Middle frontal gyrus (tissue), 1 donor: ENCODE results near the gene LIMS2.

Source experiments
- DNase-seq: peaks from one replicate; pipeline ENCODE4 v3.0.0-alpha.2; 2015; ENCODE audit warnings: low spot score; ENCODE audit errors: extremely low spot score

LIMS2 gene

GRCh38 chr2:127701651-127702394 is 26.5 kb upstream of the LIMS2 start:
- DNase-seq, result peak; percentile 25

DNA sequence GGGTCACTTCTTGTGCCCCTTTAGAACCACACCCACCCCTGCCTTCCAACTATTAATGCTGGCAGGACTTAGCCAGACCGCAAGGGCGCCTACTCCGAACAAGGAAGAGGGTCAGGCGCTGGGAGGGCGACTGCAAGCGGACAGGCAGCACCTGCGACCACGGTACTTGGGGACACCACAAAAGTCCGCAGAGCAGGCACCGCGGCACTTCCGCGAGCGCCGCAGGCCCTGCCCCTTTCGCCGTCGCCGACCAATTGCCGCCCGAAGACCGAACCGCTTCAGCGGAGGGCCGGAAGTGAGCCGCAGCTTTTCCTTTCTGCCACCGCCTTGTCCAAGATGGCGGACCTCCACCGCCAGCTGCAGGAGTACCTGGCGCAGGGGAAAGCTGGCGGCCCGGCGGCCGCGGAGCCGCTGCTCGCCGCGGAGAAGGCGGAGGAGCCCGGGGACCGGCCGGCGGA is 25.9 kb upstream of the LIMS2 start, which contains the start of gene SFT2D3:
Gene SFT2D3 (plus strand): TSS at position 305 of the 458 bp plus-strand sequence. CDS start 32 bp downstream, at position 337.
- peak; percentile 86 for DNase-seq

DNA sequence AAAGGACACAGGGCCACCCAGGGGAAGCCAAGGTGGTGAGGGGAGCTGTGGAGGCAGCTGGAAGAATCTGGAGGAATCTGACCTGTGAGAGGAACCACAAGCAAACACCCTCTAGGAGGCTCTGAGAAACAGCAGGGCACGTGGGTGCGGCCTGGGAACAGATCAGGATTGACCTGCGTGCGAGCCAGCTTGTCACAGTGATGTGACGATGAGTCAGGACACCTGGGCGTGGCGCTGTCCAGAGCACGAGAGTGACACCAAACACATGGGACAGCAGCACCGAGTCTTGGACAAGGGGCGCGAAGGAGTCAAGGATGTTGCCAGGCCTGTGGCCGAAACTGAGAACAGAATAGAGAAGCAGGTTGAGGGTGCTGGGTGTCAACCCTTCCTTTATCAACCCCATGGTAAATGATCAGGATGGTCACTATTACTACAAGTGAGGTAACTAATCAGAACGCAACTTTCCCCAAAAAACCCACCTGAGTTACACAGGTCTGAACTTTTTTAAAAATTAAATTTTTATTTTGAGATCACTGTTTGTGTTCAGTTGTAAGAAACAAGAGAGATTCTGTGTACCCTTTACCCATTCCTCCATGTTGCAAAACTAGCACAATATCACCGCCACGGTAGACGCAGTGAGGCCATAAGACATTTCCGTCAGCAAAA is 25.3 kb upstream of the LIMS2 start:
- DNase-seq, result no peak

DNA sequence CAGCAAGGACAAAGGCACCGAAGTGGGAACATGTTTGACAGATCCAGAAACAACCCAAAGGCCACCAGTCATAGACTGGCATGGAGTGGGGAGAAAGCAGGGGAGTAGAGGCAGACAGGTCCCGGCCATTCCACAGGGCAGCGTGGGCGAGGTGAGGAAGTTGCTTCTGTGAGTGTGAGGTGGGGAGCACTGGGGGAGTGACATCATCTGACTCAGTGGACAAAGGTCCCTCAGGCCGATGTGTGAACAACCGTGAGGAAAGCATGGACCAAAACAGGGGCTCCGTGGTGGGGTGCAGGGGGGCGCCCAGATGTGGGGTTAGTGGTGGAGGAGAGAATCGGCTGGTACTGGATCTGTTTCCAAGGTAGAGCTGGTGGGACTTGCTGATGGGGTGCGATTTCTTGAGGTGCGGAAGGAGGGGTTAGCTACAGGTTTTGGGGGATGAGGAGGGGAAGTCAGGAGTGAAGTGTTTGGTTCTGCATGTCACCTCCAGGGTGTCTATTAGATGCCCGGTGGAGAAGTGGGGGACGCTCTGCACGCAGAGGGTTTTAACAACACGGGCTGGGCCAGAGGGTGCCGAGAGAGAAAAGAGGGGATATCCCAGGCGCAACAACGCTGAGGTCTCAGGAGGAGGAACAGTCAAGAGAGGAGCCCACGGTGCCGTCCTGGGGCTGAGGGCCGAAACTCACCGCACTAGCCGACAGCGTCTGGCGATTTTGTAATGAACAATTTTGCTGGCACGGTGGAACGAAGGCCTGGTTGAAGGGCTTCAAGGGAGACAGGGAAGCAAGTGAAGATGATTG is 23.4 kb upstream of the LIMS2 start:
- no peak for DNase-seq

DNA sequence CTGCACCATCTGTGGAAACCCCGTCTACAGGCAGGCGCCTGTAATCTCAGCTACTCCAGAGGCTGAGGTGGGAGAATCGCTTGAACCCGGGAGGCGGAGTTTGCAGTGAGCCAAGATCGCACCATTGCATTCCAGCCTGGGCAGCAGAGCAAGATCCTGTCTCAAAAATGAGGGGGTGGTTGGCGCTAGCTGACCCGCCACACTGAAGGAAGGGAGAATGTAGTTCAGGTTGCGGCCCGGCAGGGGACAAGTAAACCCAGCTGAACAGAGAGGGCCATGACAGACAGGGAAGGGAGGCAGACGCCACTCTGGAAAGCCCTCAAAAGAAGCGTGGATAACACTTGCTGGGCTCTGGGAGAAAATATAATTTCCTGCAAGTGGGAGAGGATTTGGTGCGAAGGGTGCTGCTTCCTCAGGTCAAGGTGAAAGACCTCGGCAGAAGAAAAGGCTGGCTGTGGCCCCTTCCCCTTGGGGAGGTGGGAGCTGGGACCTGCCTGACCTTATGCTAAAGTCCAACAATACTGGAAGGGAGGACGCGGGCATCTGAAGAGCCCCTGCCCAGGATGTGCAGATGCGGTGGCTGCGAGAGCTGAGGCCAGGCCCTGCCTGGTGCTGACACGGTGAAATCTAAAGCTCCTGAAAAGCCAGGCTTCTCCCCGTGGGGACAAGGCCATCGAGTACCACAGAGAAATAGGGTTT is 22.3 kb upstream of the LIMS2 start:
- DNase-seq, result no peak

GRCh38 chr2:127695491-127696472 is 20.5 kb upstream of the LIMS2 start:
- no peak for DNase-seq

- DNase-seq, result no peak
Observed at GRCh38 chr2:127694986-127695385, 19.7 kb upstream of the LIMS2 start.

- DNase-seq, result no peak
Observed at GRCh38 chr2:127690696-127691095, 15.4 kb upstream of the LIMS2 start.

DNA sequence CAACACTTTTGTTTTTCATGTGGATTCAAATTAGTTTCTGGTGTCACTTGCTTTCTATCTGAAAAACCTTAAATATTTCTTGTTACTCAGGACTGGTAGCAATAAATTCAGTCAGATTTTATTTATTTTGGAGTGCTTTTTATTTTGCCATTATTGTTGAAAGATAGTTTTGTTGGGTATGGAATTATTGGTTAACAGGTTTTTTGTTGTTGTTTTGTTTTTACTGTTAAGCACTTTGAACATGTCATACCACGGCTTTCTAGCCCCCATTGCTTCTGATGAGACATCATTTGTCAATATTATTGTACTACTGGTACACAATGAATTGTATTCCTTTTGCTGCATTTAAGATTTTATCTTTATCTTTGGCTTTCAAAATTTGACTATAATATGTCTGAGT is 13.1 kb upstream of the LIMS2 start:
- no peak for DNase-seq

DNA sequence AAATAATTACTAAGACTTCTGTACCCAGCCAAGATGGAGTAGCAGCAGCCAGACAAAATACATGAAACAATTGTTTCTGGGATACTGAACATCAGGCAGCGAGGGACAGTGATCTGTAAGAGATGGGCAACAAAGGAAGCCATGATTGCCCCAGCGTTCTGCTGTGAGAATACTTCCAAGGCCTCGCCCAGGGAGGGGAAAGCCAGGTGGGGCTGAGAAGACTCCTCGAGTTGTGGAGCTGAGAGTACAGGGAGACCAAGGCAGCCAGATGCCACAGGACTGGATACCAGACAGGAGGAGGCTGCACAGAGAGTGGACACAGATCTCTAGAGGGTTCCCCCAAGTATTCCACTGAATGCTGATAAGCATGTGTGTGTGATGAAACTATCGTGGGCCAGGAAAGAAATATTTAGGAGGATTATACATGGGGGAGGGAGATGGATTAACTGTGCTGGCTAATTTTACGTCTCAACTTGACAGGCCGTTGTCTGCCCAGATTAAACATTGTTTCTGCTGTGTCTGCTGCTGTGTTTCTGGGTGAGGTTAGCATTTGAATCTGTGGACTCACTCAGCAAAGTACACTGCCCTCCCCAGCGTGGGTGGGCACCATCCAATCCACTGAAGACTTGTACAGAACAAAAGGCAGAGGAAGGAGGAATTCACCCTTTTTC is 10.2 kb upstream of the LIMS2 start:
- DNase-seq, result no peak

GRCh38 chr2:127683757-127684156 is 8.4 kb upstream of the LIMS2 start:
- no peak for DNase-seq

DNA sequence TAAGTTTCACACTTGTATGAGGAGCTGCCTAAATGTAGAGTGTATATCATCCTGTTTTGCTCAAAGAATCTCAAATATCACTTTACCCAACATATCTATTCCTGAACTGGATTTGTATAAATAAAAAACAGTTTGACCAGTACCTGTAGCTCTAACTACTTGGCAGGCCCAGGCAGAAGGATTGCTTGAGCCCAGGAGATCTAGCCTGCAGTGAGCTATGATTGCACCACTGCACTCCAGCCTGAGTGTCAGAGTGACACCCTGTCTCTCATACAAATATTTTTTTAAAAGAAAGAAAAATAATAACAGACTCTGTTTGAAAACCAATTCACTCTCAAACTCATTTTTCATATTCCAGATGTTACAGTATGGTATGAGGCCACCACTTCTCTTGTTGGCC is 7.7 kb upstream of the LIMS2 start:
- no peak for DNase-seq

DNA sequence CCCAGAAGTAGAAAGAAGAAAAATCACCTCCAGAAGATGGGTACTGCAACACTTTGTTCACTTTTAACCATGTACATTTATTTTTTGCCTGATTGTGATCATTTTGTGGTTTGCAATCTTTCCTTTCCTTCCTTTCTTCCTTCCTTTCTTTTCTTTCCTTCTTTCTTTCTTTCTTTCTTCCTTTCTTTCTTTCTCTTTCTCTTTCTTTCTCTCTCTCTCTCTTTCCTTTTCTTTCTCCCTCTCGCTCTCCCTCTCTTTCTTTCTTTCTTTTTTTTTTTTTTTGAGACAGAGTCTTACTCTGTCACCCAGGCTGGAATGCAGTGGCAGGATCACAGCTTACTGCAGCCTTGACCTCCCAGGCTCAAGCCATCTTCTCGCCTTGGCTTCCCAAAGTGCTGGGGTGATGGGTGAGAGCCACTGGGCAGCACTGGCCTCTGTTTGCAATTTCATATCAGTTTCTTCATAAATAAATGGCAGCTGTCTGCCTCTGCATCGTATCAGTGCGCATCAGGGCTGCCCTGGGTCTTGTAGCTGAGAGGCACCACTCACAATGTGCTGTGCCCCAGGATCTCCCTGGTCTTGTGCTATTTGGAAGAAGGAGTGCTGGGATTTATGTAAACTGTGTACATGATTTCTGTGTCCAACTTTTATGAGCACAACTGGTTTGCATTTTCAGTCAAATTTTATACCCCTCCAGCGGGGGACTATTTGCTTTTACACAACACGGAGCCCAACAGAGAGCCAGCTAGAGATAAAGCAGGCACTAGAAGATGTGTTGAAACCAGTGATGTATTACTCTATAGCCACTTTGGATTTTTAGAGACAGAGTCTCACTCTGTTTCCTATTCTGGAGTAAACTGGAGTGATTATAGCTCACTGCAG is 6.9 kb upstream of the LIMS2 start:
- no peak for DNase-seq

- DNase-seq, result no peak
Observed at GRCh38 chr2:127681288-127681804, 6.0 kb upstream of the LIMS2 start.

DNA sequence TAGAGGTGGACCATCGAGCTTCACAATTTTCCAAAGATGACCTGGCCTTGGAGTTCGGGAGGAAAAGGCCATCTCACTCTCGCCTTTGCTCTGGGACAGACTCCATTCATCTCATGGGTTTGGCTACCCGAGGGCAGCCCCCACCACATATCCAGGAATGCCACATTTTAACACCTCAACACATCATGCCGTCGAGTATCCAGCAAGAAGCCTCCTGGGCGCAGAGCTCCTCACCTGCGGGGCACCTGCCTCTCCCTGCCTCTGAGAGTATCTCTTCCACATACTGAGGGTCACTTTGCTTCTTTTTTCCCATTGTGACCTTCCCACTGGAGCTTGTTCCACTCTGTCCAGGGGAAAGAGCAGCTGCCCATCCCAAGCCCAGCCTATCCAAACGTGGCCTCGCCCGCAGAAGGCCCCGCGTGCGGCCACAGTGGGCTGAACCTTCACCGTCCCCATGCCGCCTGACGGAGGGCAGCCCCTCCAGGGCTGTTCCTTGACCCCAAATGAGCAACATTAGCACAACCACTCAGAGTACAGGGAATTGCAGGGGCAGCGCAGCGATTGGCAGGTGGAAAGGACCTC is 5.5 kb upstream of the LIMS2 start:
- no peak for DNase-seq

DNA sequence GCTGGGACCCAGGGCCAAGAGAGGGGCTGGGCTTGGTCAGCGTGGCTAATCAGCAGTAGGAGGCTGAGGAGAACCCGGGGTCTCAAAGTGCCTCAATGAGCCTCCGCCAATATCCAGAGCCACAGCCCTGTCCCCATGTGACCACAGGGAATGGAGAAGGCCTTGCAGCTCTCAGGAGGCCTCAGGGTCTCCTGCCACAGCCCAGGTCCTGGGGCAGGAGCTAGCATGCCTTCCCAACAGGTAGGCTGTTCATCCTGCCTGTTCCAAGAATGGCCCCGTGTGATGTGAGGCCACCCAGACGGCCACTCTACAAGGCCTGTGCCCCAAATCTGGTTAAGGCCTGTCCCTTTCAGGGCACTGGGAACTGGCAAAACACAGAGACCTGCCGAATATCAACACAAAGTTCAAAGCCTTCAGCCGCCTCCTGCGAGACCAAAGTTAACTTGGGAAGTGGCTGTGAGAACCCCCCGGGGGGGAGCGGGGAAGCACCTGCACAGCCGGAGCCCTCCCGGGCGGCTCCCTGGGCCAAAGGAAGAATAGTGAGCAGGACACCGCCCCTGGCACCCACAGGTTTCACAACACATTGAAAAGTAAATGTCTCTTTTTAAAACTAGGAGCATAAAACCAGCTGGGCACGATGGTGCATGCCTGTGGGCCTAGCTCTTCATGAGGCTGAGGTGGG is 4.5 kb upstream of the LIMS2 start:
- DNase-seq, result no peak

DNA sequence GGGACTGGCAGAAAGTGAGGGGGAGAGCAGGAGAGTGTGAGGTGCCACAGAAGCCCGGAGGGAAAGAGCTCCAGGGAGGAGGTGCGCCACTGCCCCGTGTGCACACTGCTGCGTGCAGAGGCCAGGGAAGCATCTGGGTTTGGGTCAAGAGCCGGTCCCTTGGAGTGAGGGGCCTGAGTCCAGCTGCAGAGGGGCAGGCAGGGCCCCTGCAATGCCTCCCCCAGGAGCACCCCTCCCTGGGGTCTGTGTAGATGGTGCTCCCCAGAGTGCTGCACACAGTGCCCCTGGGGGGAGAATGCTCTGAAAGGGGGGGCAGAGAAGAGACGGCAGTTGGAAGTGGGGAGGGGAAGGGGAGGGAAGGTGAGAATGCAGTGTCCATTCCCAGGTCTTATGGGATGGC is 3.7 kb upstream of the LIMS2 start:
- no peak for DNase-seq
